HG03457 (cell line): Measurements from ENCODE around the gene ELOVL6.

ENCODE experiments used
- ATAC-seq: cut with Tn5 transposase; IDR thresholded peaks from one replicate; pipeline ENCODE4 v1.9.1; 2021; ENCODE audit warnings: moderate number of reproducible peaks; ENCODE audit not compliant: unreplicated experiment

Gene ELOVL6

DNA sequence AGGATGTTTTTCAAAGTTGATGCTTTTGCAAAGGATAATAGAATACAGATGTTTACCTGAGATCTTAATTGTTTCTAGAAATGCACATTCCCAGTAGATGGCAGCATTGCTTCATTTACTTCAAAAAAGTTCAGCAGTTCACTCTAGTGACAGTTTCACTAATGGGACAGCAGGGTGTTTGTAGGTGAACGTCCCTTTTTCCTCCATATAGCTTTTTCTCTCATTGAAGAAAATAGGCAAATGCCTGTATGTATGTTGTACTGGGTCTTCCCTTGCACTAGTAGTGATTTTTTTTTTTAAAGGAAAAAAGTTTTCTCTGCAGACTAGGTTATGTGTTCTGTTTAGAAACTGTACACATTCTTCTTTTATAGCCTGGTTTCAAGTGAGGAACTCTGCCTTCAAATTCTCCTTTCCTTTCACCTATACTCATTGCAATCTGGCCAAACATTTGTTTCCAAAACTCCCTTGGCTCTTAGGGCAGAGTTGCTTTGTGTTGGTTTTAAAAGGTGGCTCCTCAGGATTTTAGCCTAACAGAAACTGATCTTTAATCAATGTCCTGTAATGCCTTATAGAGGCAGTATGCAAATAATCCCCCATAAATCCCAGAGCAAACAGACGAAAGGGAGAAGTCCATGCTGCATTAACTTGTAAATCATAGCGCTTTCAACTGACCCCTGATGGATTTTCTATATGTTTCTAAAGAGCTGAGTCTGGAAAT, 199.4 kb downstream of the ELOVL6 start:
- peak; percentile 33 for ATAC-seq

DNA sequence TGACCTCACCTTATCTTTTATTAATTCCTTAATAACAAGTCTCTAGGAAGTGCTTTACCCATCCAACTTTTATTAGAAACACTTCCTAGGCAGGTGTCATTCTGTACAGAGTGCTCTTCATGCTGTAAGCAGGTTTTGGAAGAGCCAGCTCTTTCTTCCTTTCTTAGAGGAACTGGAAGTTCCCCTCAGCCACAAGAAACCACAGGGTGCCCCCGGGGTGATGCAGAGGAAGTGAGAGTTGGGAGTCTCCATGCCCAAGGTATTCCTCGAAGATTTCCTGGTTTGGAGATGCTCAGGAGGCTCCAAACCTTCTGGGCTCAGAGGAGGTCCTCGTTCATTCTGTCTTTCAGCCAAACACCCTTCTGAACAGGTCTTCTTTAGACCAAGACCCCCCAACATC, 201.9 kb downstream of the ELOVL6 start:
- ATAC-seq, result no peak
